BLaER1 (cell line): Measurements from ENCODE around the gene PTPN21.

ENCODE experiments used
- H3K27ac ChIP-seq: shearing (Covaris generic); formaldehyde crosslinking; 2 replicates; pipeline ENCODE4 v1.8.1; 2022
- H3K27me3 ChIP-seq: shearing (Covaris generic); formaldehyde crosslinking; 2 replicates; pipeline ENCODE4 v1.8.1; 2022
- H3K36me3 ChIP-seq: shearing (Covaris generic); formaldehyde crosslinking; 2 replicates; pipeline ENCODE4 v1.8.1; 2022
- H3K4me1 ChIP-seq: shearing (Covaris generic); formaldehyde crosslinking; 2 replicates; pipeline ENCODE4 v1.8.1; 2022
- H3K4me2 ChIP-seq: shearing (Covaris generic); formaldehyde crosslinking; 2 replicates; pipeline ENCODE4 v1.8.1; 2022
- H3K4me3 ChIP-seq: shearing (Covaris generic); formaldehyde crosslinking; 2 replicates; pipeline ENCODE4 v1.8.1; 2022
- H3K9ac ChIP-seq: shearing (Covaris generic); formaldehyde crosslinking; 2 replicates; pipeline ENCODE4 v1.8.1; 2022
- H3K9me3 ChIP-seq: shearing (Covaris generic); formaldehyde crosslinking; 2 replicates; pipeline ENCODE4 v1.8.1; 2022
- H4K20me1 ChIP-seq: shearing (Covaris generic); formaldehyde crosslinking; 2 replicates; pipeline ENCODE4 v1.8.1; 2022
- Cebpa-rat ChIP-seq: shearing (Covaris generic); IDR thresholded peaks from 2 replicates; pipeline ENCODE4 v1.8.1; 2022

The PTPN21 gene

DNA sequence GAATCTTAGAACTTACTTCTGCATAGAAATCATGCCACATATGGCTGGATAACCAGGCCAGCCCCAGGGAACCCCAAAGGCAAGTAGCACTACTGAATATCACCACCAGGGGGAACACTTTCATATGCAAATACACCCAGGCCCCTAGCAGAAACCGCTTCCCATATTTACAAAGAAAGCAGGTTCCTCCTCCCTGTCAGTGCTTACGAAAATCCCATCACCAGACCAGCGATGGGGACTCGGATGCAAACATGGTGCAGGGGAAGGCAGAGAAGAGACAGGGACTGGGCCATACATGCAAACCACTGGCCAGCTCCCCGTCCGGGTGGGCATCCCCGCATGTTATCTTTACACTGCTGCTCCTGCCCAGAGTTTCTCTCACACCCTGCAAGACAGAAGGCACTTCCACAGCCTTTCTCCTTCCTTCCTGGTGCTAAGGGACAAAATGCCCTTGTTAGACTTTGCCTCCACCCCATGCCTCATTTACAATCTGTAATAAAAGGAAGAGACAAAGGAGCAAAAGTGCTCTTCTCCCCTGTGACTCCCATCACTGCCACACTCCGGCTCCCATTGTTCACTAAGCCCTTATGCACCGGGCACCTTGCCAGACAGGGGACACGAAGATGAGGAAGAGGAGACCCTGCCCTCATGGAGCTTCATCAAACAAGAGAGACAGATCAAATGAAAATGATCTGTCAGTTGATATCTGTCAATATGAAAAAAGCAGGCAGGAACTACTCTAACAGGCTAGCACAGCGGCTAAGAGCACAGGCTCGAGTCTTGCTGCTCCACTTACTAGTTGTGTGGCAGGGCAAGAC is 62.3 kb downstream of the PTPN21 start:
- no peak overlapping the region for H3K4me3 ChIP-seq
- no peaks in the 10 kb centered on the region for H3K9me3 ChIP-seq
- no peaks in the 10 kb centered on the region for H4K20me1 ChIP-seq
- H3K36me3 ChIP-seq = no peaks in the 10 kb centered on the region
- no peak for TF ChIP-seq Cebpa-rat
- H3K27ac ChIP-seq = no peak overlapping the region
- H3K9ac ChIP-seq = no peak overlapping the region
- no peaks in the 10 kb centered on the region for H3K4me1 ChIP-seq
- no peaks in the 10 kb centered on the region for H3K27me3 ChIP-seq
- no peak overlapping the region for H3K4me2 ChIP-seq

DNA sequence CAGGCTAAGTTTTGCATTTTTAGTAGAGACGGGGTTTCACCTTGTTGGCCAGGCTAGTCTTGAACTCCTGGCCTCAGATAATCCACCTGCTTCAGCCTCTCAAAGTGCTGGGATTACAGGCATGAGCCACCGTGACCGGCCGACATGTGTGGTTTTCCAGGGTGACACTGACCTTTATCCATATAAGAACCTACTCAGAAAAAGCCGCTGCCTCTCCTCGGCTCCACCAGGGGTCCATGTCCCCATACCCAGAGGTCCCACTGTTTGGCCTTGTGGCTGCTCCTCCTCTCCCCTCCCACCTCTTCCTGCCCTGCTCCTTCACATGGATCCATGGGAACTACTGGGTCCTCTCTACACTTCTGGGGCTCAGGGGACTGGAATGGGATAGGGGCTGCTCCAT is 64.6 kb downstream of the PTPN21 start:
- H3K9ac ChIP-seq = no peak overlapping the region
- H3K4me3 ChIP-seq = no peak overlapping the region
- TF ChIP-seq Cebpa-rat = no peak
- peaks cover 14% of the 10 kb centered on the region for H3K4me1 ChIP-seq
- no peaks in the 10 kb centered on the region for H3K36me3 ChIP-seq
- H3K27ac ChIP-seq = no peak overlapping the region
- no peaks in the 10 kb centered on the region for H3K9me3 ChIP-seq
- no peaks in the 10 kb centered on the region for H4K20me1 ChIP-seq
- no peak overlapping the region for H3K4me2 ChIP-seq
- no peaks in the 10 kb centered on the region for H3K27me3 ChIP-seq

DNA sequence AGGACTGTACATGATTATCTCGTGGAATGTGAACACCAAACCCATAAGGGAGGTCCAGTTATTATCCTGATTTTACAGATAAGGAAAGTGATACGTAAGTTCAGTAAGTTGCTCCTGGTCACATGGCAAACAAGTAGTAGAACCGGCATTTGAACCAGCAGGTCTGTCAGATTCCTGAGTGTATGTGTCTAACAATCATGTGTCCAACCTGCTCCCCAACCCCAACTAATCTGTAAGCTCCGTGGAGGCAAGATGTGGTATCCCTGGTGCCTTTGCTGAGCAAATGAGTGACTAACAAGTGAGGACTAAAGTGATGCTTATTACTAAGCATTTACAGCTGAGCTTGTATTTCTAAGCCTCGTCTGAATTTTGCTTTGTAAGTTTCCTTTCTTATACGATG is 65.9 kb downstream of the PTPN21 start:
- H3K9me3 ChIP-seq = no peaks in the 10 kb centered on the region
- H3K4me1 ChIP-seq = peaks cover 14% of the 10 kb centered on the region
- no peak overlapping the region for H3K4me3 ChIP-seq
- no peak overlapping the region for H3K4me2 ChIP-seq
- H3K9ac ChIP-seq = no peak overlapping the region
- no peak overlapping the region for H3K27ac ChIP-seq
- no peaks in the 10 kb centered on the region for H4K20me1 ChIP-seq
- H3K36me3 ChIP-seq = no peaks in the 10 kb centered on the region
- no peak for TF ChIP-seq Cebpa-rat
- no peaks in the 10 kb centered on the region for H3K27me3 ChIP-seq

- no peak for TF ChIP-seq Cebpa-rat
- H3K4me1 ChIP-seq = peaks cover 14% of the 10 kb centered on the region
- H3K36me3 ChIP-seq = no peaks in the 10 kb centered on the region
These were observed 66.7 kb downstream of the PTPN21 start for GRCh38 chr14:88488081-88488480.

DNA sequence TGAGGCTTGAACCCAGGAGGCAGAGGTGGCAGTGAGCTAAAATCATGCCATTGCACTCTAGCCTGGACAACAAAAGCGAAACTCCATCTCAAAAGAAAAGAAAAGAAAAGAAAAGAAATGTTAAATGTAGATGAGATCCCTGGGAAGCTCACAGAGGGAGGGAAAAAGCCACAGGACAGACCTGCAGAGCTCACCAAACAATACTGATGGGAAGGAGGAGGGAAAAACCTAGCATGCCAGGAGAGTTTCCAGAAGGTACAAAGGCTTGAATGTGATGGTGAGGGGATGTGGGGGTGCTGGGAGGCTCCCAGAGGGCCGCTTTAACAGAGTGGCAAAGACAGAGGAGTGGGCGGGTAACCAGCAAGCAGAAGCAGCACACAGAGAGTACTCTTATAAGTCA is 72.3 kb downstream of the PTPN21 start:
- Histone ChIP-seq H3K4me1 (peaks cover 24% of the 10 kb centered on the region), H3K9me3 (peaks cover 17% of the 10 kb centered on the region), H3K36me3 (no peaks in the 10 kb centered on the region), H3K4me2 (no peak overlapping the region), H3K4me3 (no peak overlapping the region), H3K9ac (no peak overlapping the region), H3K27me3 (no peaks in the 10 kb centered on the region), H3K27ac (no peak overlapping the region), H4K20me1 (no peaks in the 10 kb centered on the region)
- no peak for TF ChIP-seq Cebpa-rat

More at GRCh38 chr14:88488081-88488480, 66.7 kb downstream of the PTPN21 start:
- Histone ChIP-seq H3K4me2 (no peak overlapping the region), H3K27ac (no peak overlapping the region), H3K9me3 (no peaks in the 10 kb centered on the region), H3K27me3 (no peaks in the 10 kb centered on the region), H3K4me3 (no peak overlapping the region), H3K9ac (no peak overlapping the region), H4K20me1 (no peaks in the 10 kb centered on the region)

DNA sequence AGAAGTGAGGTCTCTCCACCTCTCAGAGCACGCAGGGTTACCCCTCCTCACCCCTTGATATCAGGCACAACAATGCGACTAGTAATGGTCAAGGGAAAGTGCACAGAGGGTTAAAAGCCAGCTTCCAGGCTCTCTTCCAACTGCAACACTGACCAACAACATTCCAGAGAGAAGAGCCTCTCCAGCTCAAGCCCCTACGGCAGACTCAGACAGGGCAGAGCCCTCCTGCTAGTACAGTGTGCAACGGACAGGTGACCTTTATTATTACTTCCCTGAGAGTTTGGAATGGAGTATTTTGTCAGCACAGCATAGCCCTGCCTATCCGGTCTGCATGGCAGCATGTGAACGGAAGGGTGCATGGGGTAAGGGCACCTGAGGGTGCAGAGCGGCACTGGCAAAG is 73.0 kb downstream of the PTPN21 start:
- Histone ChIP-seq H3K36me3 (no peaks in the 10 kb centered on the region), H3K4me2 (no peak overlapping the region), H3K4me3 (no peak overlapping the region), H4K20me1 (no peaks in the 10 kb centered on the region), H3K27me3 (no peaks in the 10 kb centered on the region), H3K9ac (no peak overlapping the region), H3K27ac (no peak overlapping the region), H3K9me3 (peaks cover 17% of the 10 kb centered on the region), H3K4me1 (peaks cover 23% of the 10 kb centered on the region)
- TF ChIP-seq Cebpa-rat = no peak

DNA sequence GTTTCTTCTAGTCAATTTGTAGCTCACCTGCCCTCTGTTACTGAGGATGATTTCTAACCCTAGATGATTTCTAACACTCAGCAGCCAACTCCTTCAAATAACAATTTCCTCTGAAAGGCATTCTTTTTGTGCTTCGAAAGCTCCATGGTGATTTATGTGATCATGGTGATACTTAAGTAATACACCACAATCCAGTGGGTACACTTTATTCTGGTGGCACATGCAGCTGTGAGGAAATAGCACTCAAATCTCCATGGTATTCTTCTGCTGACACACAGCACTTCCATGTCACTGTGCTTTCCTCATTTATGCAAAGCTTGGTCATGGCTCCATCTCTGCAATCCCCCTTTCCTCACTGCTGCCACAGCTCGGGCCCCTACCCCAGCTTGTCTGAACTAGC is 73.7 kb downstream of the PTPN21 start:
- TF ChIP-seq Cebpa-rat = no peak
- no peak overlapping the region for H3K9ac ChIP-seq
- no peak overlapping the region for H3K4me3 ChIP-seq
- H3K36me3 ChIP-seq = no peaks in the 10 kb centered on the region
- no peaks in the 10 kb centered on the region for H3K27me3 ChIP-seq
- H3K4me2 ChIP-seq = 0 out of 2 replicates have a peak overlapping the region, but pooled peaks have one; percentile 7
- peaks cover 16% of the 10 kb centered on the region for H3K4me1 ChIP-seq
- no peaks in the 10 kb centered on the region for H4K20me1 ChIP-seq
- H3K27ac ChIP-seq = no peak overlapping the region
- H3K9me3 ChIP-seq = peaks cover 17% of the 10 kb centered on the region

GRCh38 chr14:88479574-88479987 is 75.2 kb downstream of the PTPN21 start:
- TF ChIP-seq Cebpa-rat = no peak
- H3K27ac ChIP-seq = no peak overlapping the region
- H3K4me1 ChIP-seq = peaks cover 10% of the 10 kb centered on the region; the same call in 1 of the 2 replicates
- H3K27me3 ChIP-seq = no peaks in the 10 kb centered on the region
- H3K9me3 ChIP-seq = peaks cover 17% of the 10 kb centered on the region
- no peak overlapping the region for H3K4me3 ChIP-seq
- H3K9ac ChIP-seq = no peak overlapping the region
- H3K36me3 ChIP-seq = no peaks in the 10 kb centered on the region
- no peaks in the 10 kb centered on the region for H4K20me1 ChIP-seq
- H3K4me2 ChIP-seq = no peak overlapping the region

DNA sequence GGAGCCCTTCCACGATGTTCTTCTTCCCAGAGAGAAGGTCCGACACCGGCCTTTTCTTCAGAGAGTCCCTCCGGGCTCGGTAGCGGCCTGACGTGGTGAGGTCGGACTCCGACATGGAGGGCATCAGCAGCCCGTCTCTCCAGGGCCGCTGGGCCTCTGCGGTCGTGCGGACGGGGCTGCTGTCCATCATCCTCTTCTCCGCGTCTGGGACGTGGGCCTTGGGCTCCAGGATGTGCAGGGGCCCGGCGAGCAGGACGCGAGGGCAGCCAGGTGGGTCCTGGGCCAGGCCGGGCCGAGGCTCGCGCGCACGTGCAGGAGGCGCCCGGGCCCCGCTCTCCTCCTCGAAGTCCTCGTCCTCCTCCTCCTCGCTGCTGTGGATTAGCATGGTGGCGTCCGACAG is 75.9 kb downstream of the PTPN21 start:
- Histone ChIP-seq H3K36me3 (no peaks in the 10 kb centered on the region), H3K9ac (no peak overlapping the region), H3K27ac (no peak overlapping the region), H3K4me3 (no peak overlapping the region), H3K4me1 (peaks cover 10% of the 10 kb centered on the region; the same call in 1 of the 2 replicates), H3K27me3 (no peaks in the 10 kb centered on the region), H3K4me2 (no peak overlapping the region), H4K20me1 (no peaks in the 10 kb centered on the region), H3K9me3 (peaks cover 17% of the 10 kb centered on the region)
- TF ChIP-seq Cebpa-rat = no peak

- H3K36me3 ChIP-seq = no peaks in the 10 kb centered on the region
- H3K9ac ChIP-seq = no peak overlapping the region
- H3K4me3 ChIP-seq = no peak overlapping the region
- no peaks in the 10 kb centered on the region for H4K20me1 ChIP-seq
- H3K9me3 ChIP-seq = peaks cover 17% of the 10 kb centered on the region
- TF ChIP-seq Cebpa-rat = no peak
- H3K4me1 ChIP-seq = peaks cover 10% of the 10 kb centered on the region; the same call in 1 of the 2 replicates
- no peak overlapping the region for H3K27ac ChIP-seq
- H3K4me2 ChIP-seq = no peak overlapping the region
- no peaks in the 10 kb centered on the region for H3K27me3 ChIP-seq
These were observed 77.1 kb downstream of the PTPN21 start for GRCh38 chr14:88477513-88478250.
